HG03066 (cell line): ENCODE measurements around the gene FOXD4L1.
"Not testable (repeated sequence)": the region's sequence is repeated elsewhere in the genome, so short reads cannot be mapped to it uniquely, and the experiment has no call there.

Experiments
- ATAC-seq: cut with Tn5 transposase; IDR thresholded peaks from one replicate; pipeline ENCODE4 v1.9.1; 2021; ENCODE audit warnings: low read depth; ENCODE audit not compliant: unreplicated experiment

Gene FOXD4L1

DNA sequence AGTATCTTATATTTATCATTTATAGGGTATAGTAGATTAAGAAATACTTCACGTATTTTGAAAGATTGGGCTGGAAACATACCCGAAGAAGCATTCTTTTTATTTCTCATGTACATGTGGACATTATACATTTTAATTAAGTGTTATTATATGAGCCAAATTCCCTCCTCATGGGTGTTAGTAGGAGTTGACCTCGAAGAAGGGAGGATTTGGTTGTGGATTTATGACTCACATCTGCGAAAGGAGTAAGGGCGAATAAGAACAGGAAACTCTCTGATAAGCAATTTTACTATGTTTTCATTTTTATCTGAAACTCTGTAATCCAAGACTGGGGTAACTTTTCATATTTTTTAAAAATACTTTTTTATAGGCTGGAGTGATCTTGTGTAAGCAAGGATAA lies 23.0 kb downstream of the FOXD4L1 start:
- ATAC-seq, result not testable (repeated sequence)

DNA sequence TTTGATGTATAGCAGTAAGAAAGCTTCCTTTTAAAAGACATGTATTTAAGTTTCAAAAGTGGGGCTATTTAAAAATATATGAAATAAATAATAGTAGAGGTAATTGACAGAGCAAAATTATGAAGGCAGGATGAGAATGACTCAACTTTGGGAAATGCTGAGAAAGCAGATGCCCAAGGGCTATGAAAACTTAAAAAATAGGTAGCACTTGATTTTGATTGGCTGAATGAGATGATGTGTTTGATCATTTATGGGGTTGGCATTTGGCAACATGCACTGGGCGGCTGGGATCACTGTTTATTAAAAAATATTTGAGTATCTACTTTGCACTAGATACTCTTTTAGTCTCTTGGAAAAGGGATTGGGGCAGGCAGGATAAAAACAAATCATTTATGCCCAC lies 26.5 kb downstream of the FOXD4L1 start:
- ATAC-seq, result not testable (repeated sequence)

DNA sequence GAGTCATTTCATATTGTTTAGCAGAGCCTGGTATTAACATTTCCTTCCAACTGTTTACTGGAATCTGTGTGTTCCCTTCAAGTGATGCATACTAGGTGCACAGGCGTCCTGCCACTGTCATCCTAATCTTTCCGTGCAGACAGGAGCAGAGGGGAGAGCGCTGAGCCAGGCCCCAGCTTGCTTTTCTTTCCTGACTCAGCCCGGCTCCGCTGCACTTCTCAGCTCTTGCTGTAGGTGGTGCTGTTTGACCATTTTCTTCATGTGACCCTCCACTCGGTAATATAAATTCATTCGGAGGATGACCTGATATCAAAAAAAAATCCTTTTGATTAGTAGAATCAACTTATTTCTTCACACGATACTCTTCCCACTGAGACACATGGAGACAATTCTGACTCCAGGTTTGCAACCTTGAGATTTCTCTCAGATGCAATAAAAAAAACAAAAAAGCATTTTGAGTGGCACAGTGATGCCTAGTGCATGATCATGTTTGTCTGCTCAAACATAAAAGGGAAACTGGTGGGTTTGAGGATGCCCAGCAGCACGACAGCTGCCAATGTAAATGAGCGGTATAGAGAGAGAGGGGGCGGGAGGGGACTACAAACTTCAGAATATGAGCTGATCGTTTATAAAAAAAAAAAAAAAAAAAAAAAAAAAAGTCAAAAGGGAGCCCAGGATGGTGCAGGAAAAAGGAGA lies 29.0 kb downstream of the FOXD4L1 start:
- not testable (repeated sequence) for ATAC-seq

DNA sequence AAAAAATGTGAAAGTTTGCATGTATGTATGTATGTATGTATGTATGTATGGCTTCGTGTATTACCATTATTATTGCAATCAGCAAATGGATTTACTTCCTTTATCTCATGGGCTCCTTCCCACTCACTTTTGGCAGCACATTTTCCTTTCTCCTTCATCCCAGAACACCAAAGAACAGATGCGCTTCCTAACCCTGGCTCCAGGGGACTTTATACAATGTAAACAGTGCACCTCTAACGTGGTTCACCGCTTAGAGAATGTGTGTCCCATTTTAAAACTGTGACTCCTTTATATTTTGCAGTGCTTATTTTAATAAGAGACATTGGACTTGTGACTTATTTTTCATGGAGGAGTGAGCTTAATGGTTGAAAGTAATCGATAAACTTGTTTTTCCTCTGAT lies 29.7 kb downstream of the FOXD4L1 start:
- not testable (repeated sequence) for ATAC-seq

DNA sequence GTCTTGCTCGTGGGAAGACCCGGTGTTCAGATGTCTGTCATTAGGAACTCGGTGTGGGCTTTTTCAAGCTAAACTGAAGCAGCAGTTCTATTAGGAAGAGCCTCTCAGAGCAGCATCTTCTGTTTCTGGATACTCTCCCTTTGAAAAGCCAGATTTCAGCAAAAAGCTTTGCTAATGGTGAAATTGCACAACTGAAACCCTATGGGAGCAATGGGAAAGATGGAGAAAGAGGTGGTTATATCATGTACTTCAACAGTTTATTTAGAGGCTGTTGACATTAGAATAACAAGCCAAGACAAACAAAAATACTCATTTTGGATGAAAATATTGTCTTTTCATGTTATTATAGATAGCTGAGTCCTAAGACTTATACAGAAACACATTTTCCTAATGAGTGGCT lies 30.4 kb downstream of the FOXD4L1 start:
- not testable (repeated sequence) for ATAC-seq

DNA sequence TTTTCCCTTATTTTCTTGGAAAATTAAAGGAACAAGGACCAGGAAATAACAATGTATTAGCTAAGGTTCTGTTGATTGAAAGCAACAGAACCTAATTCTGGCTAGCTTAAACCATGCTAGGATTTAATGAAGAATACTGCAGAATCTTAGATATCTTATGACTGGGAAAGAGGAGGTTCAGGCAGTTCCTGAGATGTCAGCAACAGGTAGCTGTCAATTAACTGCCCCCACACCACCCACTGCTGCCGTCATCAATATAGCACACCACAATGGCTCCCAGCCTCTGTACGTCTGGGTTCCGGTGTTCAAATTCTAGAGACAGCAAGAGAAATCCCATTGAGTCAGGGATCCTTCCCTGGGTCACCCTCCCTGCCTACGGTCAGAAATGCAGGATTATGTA lies 34.5 kb downstream of the FOXD4L1 start:
- ATAC-seq, result not testable (repeated sequence)

DNA sequence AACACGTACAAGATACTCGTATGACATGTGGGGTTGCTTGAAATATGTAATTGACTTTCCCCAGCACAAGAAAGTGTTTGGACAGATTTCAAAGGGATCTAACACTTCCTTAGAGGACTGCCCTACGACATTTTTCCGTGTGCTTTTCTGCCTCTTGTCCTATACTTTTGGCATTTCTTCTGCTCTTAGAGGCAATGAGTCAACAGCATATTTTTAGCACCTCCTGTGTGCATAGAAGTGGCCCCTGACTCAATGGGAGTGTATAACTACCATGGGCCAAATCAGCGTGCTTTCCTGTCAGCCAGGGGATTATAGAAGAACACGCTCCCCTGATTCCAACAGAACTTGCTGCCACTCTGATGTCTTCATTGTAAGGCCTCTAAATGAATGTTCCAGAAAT lies 38.1 kb downstream of the FOXD4L1 start:
- ATAC-seq, result not testable (repeated sequence)

DNA sequence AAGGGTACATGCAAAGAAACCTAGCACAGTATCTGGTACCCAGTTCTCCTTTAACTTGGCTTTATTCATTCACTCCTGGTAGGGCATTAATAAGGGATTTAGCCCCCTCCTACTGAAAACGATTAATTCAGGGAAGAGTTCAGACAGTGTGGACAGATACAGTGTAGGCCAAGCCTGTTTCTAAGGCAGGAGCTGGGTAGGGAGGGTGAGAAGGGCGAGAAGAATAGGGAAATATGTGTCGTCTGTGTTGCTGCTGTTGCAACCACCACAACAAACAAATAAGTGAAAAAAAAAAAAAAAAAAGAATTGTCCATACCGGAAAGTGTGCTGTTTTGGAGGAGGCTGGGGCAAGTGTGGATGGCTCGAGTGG lies 42.4 kb downstream of the FOXD4L1 start:
- ATAC-seq, result not testable (repeated sequence)

DNA sequence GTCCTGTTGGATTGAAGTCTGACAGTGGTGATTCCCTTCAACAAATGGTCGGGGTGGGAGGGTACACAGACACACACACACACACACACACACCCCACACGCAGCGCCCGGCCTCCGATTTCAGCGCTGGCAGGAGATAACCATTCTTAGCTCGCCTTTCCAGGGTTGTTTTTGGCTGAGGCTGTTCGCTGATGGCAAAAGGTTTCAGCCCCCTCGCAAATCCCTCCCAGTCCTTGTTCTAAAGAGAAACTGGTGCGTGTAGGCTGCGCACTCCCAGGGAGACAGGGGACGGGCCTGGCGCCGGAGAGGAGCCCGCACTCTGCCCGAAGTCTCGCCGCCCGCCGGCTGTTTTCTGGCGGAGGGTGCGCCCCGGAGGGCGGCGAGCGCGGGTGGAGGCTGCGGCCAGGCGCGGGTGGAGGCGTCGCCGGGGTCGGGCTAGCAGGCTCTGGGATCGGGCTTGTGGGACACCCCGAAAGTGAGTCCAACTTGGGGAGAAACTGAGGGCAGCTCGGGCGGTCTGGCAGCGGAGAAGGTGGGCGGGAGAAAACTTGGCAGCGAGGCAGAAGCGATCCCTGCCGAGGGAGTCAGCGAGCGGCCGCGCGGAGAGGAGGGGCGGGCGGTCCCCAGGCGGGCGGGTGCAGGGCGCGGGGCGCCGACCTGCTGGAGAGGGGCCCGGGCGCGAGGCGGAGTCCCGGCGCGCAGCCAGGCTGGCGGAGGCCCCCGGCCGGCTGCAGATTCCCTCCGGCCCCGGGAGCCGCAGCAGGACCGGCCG lies 42.9 kb downstream of the FOXD4L1 start:
- not testable (repeated sequence) for ATAC-seq

DNA sequence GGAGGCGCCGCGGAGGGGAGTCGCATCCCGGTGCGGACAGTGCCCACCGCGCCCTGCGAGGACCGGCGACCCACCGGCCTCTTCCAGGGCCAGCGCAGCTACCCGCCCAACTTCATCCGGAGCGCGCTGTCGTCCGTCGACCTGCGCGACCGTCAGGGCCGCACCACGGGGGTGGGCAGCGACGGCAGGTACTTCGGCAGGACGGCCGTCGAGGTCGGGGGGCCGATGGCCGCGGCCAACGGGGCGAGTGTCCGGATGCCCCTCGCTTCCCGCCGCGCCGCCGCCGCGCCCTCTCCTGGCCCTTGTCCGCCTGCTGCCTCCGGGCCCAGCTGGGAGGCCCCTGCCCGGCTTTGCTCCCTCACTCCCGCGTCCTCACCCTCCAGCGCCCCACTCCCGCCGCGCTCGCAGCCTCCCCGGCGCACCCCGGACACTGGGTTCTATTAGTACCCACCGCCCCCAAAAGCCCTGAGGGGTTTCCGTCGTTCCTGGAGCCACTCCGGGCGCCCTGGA lies 43.6 kb downstream of the FOXD4L1 start:
- ATAC-seq, result not testable (repeated sequence)

DNA sequence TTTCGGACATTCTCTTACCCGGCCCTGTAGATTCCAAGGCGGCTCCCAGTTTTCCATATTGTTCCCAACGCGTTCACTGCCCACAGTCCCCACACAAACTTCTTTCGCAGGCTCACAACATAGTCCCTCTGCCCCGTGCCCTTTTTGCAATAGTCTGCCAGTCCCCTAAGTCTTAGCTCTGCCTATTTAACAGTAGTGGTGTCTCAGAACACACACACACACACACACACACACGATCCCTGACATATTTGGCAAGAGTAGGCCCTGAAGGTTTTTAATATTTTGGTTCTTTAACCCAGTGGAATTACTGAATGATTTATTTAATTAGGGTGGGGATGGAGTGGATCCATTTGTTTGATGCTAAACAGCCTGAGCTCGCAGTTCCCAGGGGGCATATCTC lies 44.1 kb downstream of the FOXD4L1 start:
- ATAC-seq, result not testable (repeated sequence)
